Ishikawa (cell line): ENCODE results near the gene PAQR6.

Experiments used
- CEBPB ChIP-seq: IDR thresholded peaks from 2 replicates; pipeline ENCODE4 v1.6.1; 2012
- CREB1 ChIP-seq: IDR thresholded peaks from 2 replicates; pipeline ENCODE4 v1.6.1; 2012; ENCODE audit warnings: low read depth
- EGR1 ChIP-seq: IDR thresholded peaks from 2 replicates; pipeline ENCODE4 v1.6.1; 2012
- EP300 ChIP-seq: IDR thresholded peaks from 2 replicates; pipeline ENCODE4 v1.6.1; 2012; ENCODE audit warnings: borderline replicate concordance
- FOXM1 ChIP-seq: IDR thresholded peaks from 2 replicates; pipeline ENCODE4 v1.6.1; 2012; ENCODE audit warnings: low read depth, borderline replicate concordance
- MAX ChIP-seq: IDR thresholded peaks from 2 replicates; pipeline ENCODE4 v1.6.1; 2012
- NFIC ChIP-seq: IDR thresholded peaks from 2 replicates; pipeline ENCODE4 v1.6.1; 2012
- RAD21 ChIP-seq: IDR thresholded peaks from 2 replicates; pipeline ENCODE4 v1.6.1; 2012; ENCODE audit warnings: low read depth
- REST ChIP-seq: IDR thresholded peaks from 2 replicates; pipeline ENCODE4 v1.6.1; 2012; ENCODE audit warnings: low read depth, mild to moderate bottlenecking
- TAF1 ChIP-seq: IDR thresholded peaks from 2 replicates; pipeline ENCODE4 v1.6.1; 2012; ENCODE audit warnings: low read depth, mild to moderate bottlenecking
- TCF12 ChIP-seq: IDR thresholded peaks from 2 replicates; pipeline ENCODE4 v1.6.1; 2012; ENCODE audit warnings: low read depth
- TEAD4 ChIP-seq: IDR thresholded peaks from 2 replicates; pipeline ENCODE4 v1.6.1; 2012
- USF1 ChIP-seq: IDR thresholded peaks from 2 replicates; pipeline ENCODE4 v1.6.1; 2012
- YY1 ChIP-seq: IDR thresholded peaks from 2 replicates; pipeline ENCODE4 v1.6.1; 2012; ENCODE audit warnings: low read depth
- ZBTB7A ChIP-seq: IDR thresholded peaks from 2 replicates; pipeline ENCODE4 v1.6.1; 2012; ENCODE audit warnings: low read depth

The PAQR6 gene

GRCh38 chr1:156203331-156203730 lies 44.5 kb downstream of the PAQR6 start:
- TF ChIP-seq MAX: no peak

- TF ChIP-seq FOXM1 (no peak), ZBTB7A (no peak), RAD21 (no peak), YY1 (no peak), EP300 (no peak), CEBPB (no peak), TAF1 (no peak)
These were observed 47.8 kb downstream of the PAQR6 start for GRCh38 chr1:156200044-156200443.

- TF ChIP-seq EGR1 (no peak), CEBPB (no peak), TAF1 (no peak), USF1 (no peak), MAX (no peak), ZBTB7A (no peak), TCF12 (no peak), TEAD4 (no peak), REST (no peak), FOXM1 (no peak), YY1 (no peak), EP300 (no peak), RAD21 (no peak), NFIC (no peak)
These were observed 49.0 kb downstream of the PAQR6 start for GRCh38 chr1:156198831-156199349.

- no peak for TF ChIP-seq USF1
- no peak for TF ChIP-seq YY1
- no peak for TF ChIP-seq NFIC
- TF ChIP-seq CEBPB: no peak
- no peak for TF ChIP-seq REST
- no peak for TF ChIP-seq TAF1
- TF ChIP-seq FOXM1: no peak
- no peak for TF ChIP-seq TEAD4
- TF ChIP-seq TCF12: no peak
- no peak for TF ChIP-seq CREB1
- TF ChIP-seq MAX: no peak
- TF ChIP-seq RAD21: no peak
- TF ChIP-seq EGR1: no peak
- TF ChIP-seq EP300: no peak
- no peak for TF ChIP-seq ZBTB7A
These were observed 51.4 kb downstream of the PAQR6 start for GRCh38 chr1:156196445-156196844.

- no peak for TF ChIP-seq TAF1
- TF ChIP-seq NFIC: no peak
- TF ChIP-seq EP300: no peak
- TF ChIP-seq REST: no peak
- TF ChIP-seq TCF12: no peak
- TF ChIP-seq ZBTB7A: no peak
- no peak for TF ChIP-seq EGR1
- TF ChIP-seq RAD21: no peak
- TF ChIP-seq FOXM1: no peak
- TF ChIP-seq MAX: no peak
- no peak for TF ChIP-seq YY1
- TF ChIP-seq CREB1: no peak
These were observed 52.0 kb downstream of the PAQR6 start for GRCh38 chr1:156195853-156196252.
